ENCODE results near the gene EN1. TPM values are rescaled to one million over a fixed set of nuclear protein-coding genes. Genes with fewer than 3 reads are reported as not detected.

Gene EN1
- total RNA-seq, 1 experiment from 2014 or later = 0.10 TPM

DNA sequence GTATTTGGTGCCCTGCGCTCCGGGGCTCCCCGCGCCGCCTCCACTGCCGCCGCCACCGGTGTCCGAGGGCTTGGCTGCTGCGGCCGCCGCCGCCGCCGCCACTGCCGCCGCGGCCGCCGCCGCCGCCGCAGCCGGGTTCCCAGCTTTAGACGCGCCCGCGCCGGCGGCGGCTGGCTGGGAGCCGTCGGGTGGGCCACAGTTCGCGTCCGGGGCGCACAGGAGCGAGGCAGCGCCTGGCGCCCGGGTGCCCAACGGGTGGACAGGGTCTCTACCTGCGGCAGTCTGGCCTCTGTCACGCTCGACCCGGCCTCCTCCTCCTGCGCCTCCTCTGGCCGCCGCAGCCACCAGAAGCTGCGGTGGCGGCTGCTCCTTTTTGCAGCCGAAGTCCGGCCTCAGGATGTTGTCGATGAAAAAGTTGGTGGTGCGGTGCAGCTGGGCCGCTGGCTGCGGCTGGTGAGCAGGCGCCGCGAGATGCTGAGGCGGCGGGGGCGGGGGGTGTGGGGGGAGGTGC lies 951 bp downstream of the EN1 start:
- in situ Hi-C loops (cut with HindIII; ENCODE audit: low pct_unique_long_range_greater_than_20kb, low sequenced_read_pairs) = no loop called here
- DNase-seq (ENCODE audit: low read depth) = peak; percentile 33

DNA sequence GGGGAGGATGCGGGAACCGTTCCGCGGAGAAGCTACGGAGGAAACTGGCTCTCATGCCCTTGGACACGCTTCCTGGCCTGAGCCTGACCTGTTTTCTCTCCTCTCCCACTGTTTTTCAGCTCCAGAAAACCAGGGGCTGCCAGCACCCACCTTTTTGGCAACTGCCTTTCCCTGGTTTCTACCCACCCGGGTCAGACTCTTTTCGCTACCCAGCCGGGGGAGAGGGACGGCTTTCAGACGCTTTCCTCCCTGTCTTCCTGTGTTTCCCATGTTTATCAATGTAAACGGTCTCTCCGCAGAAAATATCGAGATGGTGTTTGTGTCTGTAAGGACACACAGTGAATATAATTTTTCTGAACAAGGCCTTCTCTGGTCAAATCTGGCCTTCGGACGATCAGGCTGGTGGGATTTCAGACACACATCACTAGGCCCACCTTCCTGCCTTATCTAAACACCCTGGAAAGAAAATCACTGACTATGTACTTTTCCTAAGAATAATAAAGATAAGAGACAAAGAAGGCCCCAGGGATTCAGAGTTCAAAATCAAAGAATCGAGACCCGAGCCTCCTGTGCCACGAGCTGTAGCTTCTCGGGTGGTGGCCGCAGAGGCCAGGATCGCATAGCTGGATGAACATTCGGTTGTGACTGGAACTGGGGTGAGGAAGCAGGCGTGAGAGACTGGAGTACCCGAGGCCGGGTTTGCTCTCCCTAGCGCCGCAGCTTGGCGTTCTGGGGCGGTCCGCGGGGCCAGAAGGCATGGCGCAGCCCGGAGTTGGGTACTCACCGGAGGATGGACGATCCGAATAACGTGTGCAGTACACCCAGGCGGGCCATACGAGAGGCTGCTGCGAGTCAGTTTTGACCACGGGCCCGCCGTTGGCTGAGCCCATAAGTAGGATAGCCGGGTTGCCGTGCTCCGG lies 1.7 kb downstream of the EN1 start:
- DNase-seq (ENCODE audit: low read depth) = peak; percentile 17
- in situ Hi-C loops (cut with HindIII; ENCODE audit: low pct_unique_long_range_greater_than_20kb, low sequenced_read_pairs) = no loop called here

DNA sequence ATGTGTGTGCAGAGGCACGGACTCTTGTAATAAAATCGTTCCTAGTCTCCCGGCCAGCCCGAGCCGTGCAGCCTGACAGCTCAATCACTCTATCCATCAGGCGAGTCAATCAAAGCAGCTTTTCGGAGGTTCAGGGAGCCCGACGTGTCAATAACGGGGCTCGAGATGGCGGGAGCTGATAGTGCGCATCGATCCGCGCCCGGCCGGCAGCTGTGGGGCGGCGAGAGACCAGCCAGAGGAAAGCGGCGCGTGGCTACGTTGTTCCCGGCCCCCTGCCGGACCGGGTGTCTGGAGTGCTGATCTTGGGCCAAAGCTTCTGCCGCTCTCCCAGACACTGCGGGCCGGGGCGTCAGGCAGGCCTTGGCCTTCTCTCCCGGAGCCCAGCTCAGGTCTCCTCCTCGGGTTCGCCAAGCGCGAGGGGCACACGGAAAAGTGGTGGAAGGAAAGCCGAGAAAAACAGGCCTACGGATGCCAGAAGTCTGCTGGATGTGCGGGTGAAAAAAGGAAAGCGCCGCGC lies 2.4 kb downstream of the EN1 start:
- no peak for DNase-seq (ENCODE audit: low read depth)

DNA sequence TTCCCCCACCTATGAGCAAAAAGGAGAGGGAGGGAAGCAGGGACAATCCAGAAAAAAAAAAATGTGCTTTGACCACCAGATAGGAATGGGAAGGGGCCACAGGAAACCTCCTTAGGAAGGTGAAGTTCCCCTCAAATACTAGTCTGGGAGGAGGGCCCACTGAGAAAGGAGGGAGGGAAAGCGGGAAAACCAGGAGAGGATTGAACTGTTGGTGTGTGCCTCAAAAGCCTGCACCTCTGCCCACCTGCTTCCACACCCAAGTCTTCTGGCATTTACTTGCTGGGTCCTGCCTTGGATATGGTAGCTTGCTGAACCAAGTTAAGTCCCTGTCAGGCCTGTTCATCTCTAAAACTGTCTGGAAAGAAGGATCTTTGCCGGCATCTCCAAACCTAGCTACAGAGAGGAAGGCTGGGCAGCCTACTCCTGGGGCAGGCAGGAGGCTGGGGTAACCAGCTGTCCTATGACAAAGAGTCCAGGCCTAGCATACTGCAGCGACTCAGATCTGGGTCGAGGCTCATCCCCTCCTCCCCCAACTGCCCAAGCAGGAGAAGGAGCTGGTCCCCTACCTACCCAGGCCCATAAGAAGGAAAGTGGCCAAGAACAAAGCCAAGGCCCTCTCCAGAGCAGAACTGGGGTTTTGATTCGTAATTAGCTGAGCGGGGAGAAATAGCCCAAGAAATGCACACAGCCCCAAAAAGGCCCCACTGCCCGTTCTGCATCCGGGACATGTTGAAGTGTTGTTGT lies 3.0 kb downstream of the EN1 start:
- no peak for DNase-seq (ENCODE audit: low read depth)
- in situ Hi-C loops (cut with HindIII; ENCODE audit: low pct_unique_long_range_greater_than_20kb, low sequenced_read_pairs) = no loop called here

More for the DNA sequence above, 2.4 kb downstream of the EN1 start:
- in situ Hi-C loops (cut with HindIII; ENCODE audit: low pct_unique_long_range_greater_than_20kb, low sequenced_read_pairs) = no loop called here

DNA sequence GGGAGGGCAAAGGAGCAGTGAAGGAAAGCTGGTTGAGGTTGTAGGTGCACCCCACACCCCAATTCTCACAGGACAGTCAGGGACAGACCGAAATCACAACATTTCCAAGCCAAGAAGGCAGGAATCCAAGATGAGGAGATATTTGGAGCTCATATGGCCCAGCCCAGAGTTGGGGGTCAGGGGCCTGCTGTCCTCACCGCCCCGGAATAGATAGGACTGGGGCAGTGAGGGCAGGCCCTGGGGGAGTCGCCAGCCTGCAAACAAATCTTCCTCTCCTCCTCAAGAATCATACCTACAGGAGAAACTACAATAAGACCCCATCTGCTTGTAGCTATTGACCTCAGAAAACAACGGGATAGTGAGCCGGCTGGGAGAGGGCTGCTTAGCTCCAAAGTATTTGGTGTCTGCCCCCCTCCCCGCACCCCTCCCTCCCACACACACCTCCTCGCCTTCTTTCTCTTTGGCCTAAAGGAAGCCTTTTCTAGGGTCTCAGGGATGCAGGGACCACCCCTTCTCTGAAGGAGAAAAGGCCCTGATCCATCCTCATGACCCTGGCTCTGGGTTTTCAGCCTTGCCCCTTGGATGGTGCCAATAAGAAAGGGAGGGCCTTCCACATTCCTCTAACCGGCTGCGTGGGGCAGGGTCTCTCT lies 3.8 kb downstream of the EN1 start:
- DNase-seq (ENCODE audit: low read depth) = no peak
- in situ Hi-C loops (cut with HindIII; ENCODE audit: low pct_unique_long_range_greater_than_20kb, low sequenced_read_pairs) = no loop called here

DNA sequence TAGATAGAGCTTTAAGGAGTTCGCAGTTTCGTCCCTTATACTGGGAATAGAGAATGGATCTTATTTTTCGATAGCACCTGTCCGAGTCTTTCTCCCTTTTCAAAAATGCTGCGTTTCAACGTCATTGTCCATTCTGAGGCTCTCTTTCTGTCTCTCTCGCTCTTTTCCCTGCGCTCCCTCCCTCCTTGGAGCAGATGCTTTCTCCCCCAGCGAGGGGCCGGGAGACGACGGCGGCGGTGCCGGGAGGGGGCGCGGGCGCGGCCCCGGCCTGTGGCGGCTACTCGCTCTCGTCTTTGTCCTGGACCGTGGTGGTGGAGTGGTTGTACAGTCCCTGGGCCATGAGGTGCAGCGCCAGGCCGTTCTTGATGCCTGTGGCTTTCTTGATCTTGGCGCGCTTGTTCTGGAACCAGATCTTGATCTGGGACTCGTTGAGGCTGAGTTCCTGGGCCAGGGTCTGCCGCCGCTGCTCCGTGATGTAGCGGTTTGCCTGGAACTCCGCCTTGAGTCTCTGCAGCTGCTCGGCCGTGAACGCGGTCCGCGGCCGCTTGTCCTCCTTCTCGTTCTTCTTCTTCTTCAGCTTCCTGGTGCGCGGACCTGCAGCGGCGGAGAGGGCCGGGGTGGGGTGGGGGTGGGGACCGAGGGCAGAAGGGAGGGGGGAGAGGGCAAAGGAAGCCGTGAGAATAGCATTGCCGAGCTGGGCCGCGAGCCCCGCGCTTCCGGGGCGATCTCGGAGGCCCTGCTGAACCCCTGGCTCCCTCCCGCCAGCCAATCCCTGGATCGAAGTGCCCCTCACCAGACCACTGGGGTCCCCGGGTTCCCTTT lies 4.6 kb downstream of the EN1 start:
- in situ Hi-C loops (cut with HindIII; ENCODE audit: low pct_unique_long_range_greater_than_20kb, low sequenced_read_pairs) = no loop called here
- no peak for DNase-seq (ENCODE audit: low read depth)

DNA sequence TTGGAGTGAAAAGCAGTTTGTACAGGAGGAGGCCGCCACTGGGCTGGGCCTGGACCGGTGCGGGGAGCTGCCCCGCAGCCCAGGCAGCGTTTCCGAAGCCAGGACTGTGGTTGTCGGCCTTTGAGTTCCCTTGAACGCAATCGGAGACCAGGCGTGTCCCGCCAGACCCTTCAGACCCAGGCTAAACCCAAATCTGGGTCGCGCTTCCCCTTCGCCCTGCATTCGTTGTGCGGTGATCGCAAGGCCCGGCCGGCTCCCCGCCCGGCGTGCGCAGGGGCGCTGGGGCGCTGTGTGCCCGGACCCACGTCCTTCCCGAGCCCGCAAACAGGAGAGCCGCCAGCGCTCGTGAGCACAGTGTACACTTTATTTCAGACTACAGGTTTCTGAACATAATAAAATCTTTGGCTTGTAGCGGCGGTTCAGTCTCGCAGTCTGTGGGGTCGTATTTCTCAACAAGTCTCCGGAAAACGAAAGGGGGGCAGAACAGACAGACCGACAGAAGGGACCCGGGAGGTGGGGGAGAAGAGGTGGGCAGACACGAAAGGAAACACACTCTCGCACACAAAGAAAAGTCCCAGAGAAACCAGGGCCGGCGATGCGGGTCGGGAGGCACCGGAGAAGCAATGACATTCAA lies 5.5 kb downstream of the EN1 start:
- no peak for DNase-seq (ENCODE audit: low read depth)
- in situ Hi-C loops (cut with HindIII; ENCODE audit: low pct_unique_long_range_greater_than_20kb, low sequenced_read_pairs) = no loop called here

DNA sequence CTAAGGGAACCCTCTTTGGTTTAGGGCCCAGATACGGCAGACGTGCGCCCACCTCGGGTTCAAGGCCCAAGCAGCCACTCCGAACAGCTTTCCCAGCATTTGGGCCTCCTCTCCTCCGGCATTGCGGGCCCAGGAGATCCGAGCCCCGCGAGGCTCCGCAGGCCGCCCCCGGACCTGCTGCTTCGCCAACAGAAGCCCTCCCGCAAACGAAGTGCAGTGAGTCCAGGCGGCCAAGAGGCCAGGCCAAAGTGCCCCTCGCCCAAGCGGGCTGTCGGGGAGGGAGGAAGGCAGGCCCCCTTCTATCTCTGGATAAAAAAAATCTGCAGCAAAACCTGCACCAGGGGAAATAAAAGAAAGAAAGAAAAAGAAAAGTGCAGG lies 6.0 kb downstream of the EN1 start:
- in situ Hi-C loops (cut with HindIII; ENCODE audit: low pct_unique_long_range_greater_than_20kb, low sequenced_read_pairs) = no loop called here
- DNase-seq (ENCODE audit: low read depth) = no peak

DNA sequence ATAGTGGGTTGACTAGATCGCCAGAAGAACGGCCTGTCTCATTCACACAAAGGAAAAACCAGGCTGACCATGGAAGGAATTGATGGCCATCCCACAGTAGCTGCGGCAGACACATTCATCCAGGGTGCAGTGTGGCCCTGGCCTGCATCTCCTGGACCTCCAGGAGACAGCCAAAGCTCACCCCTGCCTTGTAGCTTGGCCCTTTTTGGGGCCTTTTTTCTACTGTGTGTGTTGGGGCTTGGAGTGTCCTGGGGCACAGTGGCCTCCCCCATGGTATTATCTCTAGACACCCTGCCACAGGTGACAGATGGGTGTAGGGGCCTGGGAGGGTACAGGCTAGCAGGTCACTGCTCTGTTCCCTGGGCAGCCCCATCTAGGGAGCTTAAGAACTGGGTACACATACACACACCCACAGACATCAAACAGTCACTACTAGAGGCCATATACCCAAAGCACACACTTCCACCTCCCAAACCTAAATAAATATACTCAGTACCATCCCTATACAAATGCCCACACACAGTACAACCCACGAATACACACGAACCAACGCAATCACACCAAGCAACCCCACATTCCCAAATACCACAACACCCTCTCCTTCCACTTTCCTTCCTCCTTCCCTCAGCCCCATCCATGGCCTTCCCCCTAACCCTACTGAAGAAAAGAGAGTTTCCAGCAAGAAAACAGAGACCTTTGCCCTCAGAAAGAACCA lies 8.6 kb downstream of the EN1 start:
- in situ Hi-C loops (cut with HindIII; ENCODE audit: low pct_unique_long_range_greater_than_20kb, low sequenced_read_pairs) = no loop called here

DNA sequence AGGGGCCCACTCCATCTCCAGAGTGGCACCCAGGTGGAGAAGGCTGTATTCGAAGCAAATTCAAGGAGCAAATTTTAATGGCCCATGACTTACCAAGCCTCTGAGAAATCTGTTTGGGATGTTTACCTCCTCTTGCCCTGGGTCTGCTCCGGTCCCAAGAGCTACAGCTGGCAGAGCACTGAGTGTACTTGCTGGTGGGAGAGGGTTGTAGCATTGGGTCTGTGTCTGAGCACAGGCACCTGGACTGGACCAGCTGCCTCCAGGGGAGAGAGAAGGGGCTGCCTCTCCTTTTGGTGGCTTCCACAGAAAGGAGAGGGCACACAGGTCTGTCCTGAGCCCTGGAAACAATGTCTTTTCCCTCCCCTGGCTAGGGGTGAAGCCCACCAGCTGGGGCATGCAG lies 9.8 kb downstream of the EN1 start:
- DNase-seq (ENCODE audit: low read depth) = no peak
- in situ Hi-C loops (cut with HindIII; ENCODE audit: low pct_unique_long_range_greater_than_20kb, low sequenced_read_pairs) = no loop called here

More for the DNA sequence above, 8.6 kb downstream of the EN1 start:
- DNase-seq (ENCODE audit: low read depth) = no peak

DNA sequence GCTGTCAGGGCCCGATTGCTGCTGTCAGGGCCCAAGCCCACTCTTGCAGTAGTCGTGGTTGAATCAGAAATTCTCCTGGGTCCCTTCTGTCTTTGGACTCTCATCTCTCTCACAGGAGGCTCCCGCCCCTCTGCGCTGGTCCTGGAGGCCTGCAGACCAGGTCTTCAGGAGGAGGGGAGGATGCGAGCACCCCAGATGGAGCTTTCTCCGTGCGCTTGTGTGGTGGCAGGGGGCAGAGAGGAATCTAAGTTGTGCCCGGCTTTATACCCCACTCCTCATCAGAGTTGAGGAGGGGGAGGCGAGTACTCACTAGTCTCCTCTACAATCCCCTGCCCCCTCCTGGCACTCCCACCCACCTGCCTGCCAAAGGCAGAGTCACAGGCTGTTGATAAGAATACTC lies 10.4 kb downstream of the EN1 start:
- no peak for DNase-seq (ENCODE audit: low read depth)
- in situ Hi-C loops (cut with HindIII; ENCODE audit: low pct_unique_long_range_greater_than_20kb, low sequenced_read_pairs) = no loop called here

DNA sequence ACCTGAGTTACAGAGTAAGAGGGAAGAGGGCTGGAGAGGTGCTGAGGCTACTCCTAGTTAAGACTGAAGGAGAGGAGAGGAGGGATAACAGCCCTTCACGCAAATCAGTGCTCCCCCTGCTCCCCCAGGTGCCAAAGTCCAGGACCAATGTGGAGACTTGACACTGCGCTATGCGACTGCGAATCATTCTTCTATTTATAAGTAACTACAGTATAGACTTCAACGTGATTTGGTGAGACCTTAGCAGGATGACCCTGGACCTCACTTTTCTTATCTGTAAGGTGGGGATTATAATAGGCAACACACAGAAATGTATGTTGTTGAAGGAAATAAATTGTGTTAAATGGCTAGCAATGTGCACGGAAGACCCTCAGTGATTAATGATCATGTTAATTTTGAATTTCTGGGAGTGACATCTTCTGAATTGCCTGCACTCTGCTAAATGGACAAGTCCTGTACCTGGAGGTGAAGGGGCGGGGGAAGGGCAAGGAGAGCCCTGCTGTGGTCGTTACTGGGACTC lies 11.0 kb downstream of the EN1 start:
- in situ Hi-C loops (cut with HindIII; ENCODE audit: low pct_unique_long_range_greater_than_20kb, low sequenced_read_pairs) = no loop called here
- no peak for DNase-seq (ENCODE audit: low read depth)

DNA sequence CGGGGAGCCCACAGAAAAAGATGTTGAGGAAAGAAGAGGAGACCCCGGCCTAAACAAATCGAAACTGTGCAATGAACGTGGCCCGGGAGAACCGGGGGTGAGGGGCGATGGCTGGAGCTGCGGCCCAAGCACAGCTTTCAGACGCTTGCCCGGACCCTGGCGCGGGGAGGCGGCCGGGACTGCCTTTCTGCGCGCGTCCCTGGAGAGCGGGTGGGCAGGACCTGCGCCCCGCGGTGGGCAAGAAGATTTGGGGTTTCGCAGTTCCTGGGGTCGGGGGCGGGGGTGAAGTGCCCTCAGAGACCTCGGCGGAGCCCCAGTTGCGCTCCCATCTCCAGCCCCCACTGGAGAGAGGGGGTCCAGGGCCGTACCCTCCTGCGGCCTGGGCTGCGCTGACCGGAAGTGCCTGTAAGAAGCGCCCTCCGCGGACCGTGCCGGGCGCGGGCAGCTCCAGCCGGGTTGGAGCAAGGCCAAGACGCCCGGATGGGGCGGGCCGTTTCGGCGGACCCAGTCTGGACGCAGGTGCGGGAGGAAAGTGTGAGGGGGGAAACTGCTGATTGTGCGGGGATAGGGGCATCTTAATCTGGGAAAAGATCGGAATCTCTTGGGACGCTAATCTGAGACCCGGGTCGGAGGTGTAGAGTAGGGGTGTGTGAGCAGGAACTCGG lies 11.6 kb downstream of the EN1 start:
- in situ Hi-C loops (cut with HindIII; ENCODE audit: low pct_unique_long_range_greater_than_20kb, low sequenced_read_pairs) = no loop called here
- DNase-seq (ENCODE audit: low read depth) = no peak

DNA sequence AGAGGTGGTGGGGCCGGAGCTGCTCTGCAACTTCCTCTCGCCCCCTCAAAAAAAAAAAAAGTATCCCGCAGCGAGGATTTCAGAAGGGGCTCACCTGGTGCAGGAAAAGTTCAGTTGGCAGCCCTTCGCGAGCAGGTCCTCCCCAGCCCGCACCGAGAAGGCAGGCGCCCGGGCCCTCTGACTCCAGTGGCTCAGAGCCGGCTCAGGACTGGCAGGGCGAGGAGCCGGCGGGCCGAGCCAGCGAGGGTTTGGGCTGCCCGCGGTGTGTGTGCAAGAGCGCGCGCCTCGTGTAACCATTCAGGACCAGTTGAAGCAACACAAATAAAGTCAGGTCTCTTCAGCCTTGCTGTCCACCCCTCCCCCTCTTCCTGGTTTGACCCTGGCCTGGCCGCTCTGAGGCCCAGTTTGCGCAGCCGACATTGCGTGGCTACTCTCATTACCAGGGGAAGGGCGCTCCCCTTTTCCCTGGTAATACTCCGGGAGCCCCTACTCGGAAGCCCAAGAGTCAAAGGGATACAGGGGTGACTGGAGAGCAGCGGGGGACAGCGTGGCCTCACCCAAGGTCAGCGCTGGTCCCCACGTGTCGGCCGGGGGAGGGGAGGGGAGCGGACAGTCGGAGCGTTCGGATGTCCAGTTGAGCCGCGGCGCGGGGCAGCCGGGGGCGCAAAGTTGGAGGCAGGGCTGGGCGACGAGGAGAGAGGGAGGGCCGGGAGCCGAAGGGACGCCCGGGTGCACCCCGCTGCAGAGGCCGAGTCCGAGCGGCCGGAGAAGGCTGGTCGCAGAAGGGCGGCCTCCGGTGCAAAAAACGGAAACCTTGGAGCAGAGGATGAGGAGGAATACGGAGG lies 12.3 kb downstream of the EN1 start:
- in situ Hi-C loops (cut with HindIII; ENCODE audit: low pct_unique_long_range_greater_than_20kb, low sequenced_read_pairs) = no loop called here

DNA sequence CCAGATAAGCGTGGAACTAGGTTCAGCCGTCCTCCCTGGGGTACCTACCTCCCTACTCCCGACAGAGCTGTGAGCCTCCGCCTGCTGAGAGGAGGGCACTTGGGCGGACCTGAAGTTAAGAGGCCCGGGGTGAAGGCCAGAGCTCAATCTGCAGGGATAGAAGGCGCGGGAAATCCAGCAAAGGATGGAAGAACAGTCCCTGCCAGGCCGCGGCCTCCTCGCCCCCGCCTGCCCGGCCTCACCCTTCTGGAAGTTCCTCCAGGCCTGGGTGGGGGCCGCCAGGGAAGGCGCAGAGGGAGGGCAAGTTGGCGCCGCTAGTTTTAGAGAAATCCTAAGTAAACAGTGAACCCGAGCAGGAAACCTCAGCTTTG lies 13.0 kb downstream of the EN1 start:
- in situ Hi-C loops (cut with HindIII; ENCODE audit: low pct_unique_long_range_greater_than_20kb, low sequenced_read_pairs) = no loop called here
- no peak for DNase-seq (ENCODE audit: low read depth)

More for the DNA sequence above, 12.3 kb downstream of the EN1 start:
- DNase-seq (ENCODE audit: low read depth) = no peak
